Activated T-helper 2 cell treated with anti-CD3 and anti-CD28 coated beads, Interferon-gamma antibody, Interleukin-2, Interleukin-4, amounts not matched to agents 10 μg/mL and 5 μg/mL and 100 μg/mL, durations not matched to agents 14 hours and 24 hours and 36 hours (primary cell): ENCODE measurements around the gene GTF2H2. TPM values are rescaled to one million over a fixed set of nuclear protein-coding genes. Genes with fewer than 3 reads are reported as not detected.
"Not testable (repeated sequence)": the region's sequence is repeated elsewhere in the genome, so short reads cannot be mapped to it uniquely, and the experiment has no call there.

Experiments used
- DNase-seq: peaks from one replicate; pipeline ENCODE4 v3.0.0; 2021; ENCODE audit warnings: low spot score
- H3K27ac Mint-ChIP-seq: one replicate; pipeline ENCODE4 v1.8.0; 2021; ENCODE audit warnings: mixed read lengths
- H3K27me3 Mint-ChIP-seq: one replicate; pipeline ENCODE4 v1.8.0; 2021; ENCODE audit warnings: low read depth, mixed read lengths
- H3K36me3 Mint-ChIP-seq: one replicate; pipeline ENCODE4 v1.8.0; 2021; ENCODE audit warnings: low read depth, mixed read lengths
- H3K4me1 Mint-ChIP-seq: one replicate; pipeline ENCODE4 v1.8.0; 2021; ENCODE audit warnings: low read depth, mixed read lengths
- H3K4me3 Mint-ChIP-seq: one replicate; pipeline ENCODE4 v1.8.0; 2021; ENCODE audit warnings: low read depth, mild to moderate bottlenecking, moderate library complexity, mixed read lengths
- H3K9me3 Mint-ChIP-seq: one replicate; pipeline ENCODE4 v1.8.0; 2021; ENCODE audit warnings: mixed read lengths
- intact Hi-C: fragments of 100-400 bp; cut with micrococcal nuclease; formaldehyde crosslinking; loops from one replicate; pipeline ENCODE4 v1.15.1; 2023
- total RNA-seq: library from RNA; stranded (reverse); gene quantifications from 2 replicates; pipeline ENCODE4 v1.2.3, GENCODE V29; 2022

Gene GTF2H2
- total RNA-seq, 1 donor from 2014 or later: 32.7 TPM

GRCh38 chr5:71044808-71045207 lies 22.7 kb downstream of the GTF2H2 start:
- H3K4me3 Mint-ChIP-seq, intact Hi-C loops, DNase-seq, H3K27me3 Mint-ChIP-seq, H3K4me1 Mint-ChIP-seq, H3K36me3 Mint-ChIP-seq, H3K9me3 Mint-ChIP-seq, H3K27ac Mint-ChIP-seq: not testable (repeated sequence)

GRCh38 chr5:71044128-71044527 lies 23.3 kb downstream of the GTF2H2 start:
- DNase-seq, H3K27me3 Mint-ChIP-seq, H3K4me1 Mint-ChIP-seq, H3K27ac Mint-ChIP-seq, H3K36me3 Mint-ChIP-seq, H3K9me3 Mint-ChIP-seq, intact Hi-C loops, H3K4me3 Mint-ChIP-seq: not testable (repeated sequence)

GRCh38 chr5:71031046-71031776 lies 36.3 kb downstream of the GTF2H2 start:
- H3K27ac Mint-ChIP-seq, H3K36me3 Mint-ChIP-seq, H3K27me3 Mint-ChIP-seq, DNase-seq, H3K4me1 Mint-ChIP-seq, intact Hi-C loops, H3K9me3 Mint-ChIP-seq, H3K4me3 Mint-ChIP-seq: not testable (repeated sequence)

- H3K36me3 Mint-ChIP-seq, intact Hi-C loops, H3K27ac Mint-ChIP-seq, DNase-seq, H3K4me3 Mint-ChIP-seq, H3K4me1 Mint-ChIP-seq, H3K27me3 Mint-ChIP-seq, H3K9me3 Mint-ChIP-seq: not testable (repeated sequence)
Observed at GRCh38 chr5:71025289-71025953, 42.1 kb downstream of the GTF2H2 start, which contains the start of gene NAIP. Gene NAIP (minus strand): TSS chr5:71025339. CDS start chr5:71012915, 12,424 bp downstream.

GRCh38 chr5:71020643-71021042 lies 46.8 kb downstream of the GTF2H2 start:
- DNase-seq, intact Hi-C loops, H3K4me1 Mint-ChIP-seq, H3K27ac Mint-ChIP-seq, H3K36me3 Mint-ChIP-seq, H3K9me3 Mint-ChIP-seq, H3K27me3 Mint-ChIP-seq, H3K4me3 Mint-ChIP-seq: not testable (repeated sequence)

- DNase-seq, H3K4me1 Mint-ChIP-seq, intact Hi-C loops, H3K27me3 Mint-ChIP-seq, H3K27ac Mint-ChIP-seq, H3K4me3 Mint-ChIP-seq, H3K36me3 Mint-ChIP-seq, H3K9me3 Mint-ChIP-seq: not testable (repeated sequence)
Observed at GRCh38 chr5:71018376-71019005, 49.0 kb downstream of the GTF2H2 start.

- Mint-ChIP-seq H3K4me1 (no peaks in the 10 kb centered on the region), H3K27ac (no peak overlapping the region), H3K27me3 (no peaks in the 10 kb centered on the region), H3K9me3 (no peaks in the 10 kb centered on the region), H3K36me3 (no peaks in the 10 kb centered on the region), H3K4me3 (no peak overlapping the region)
- no peak for DNase-seq
- intact Hi-C loops: no loop called here
Observed at GRCh38 chr5:71014176-71014575, 53.3 kb downstream of the GTF2H2 start.

- Mint-ChIP-seq H3K9me3 (no peaks in the 10 kb centered on the region), H3K4me3 (no peak overlapping the region), H3K27me3 (no peaks in the 10 kb centered on the region), H3K36me3 (no peaks in the 10 kb centered on the region), H3K4me1 (no peaks in the 10 kb centered on the region), H3K27ac (no peak overlapping the region)
- DNase-seq: no peak
- intact Hi-C loops: no loop called here
Observed at GRCh38 chr5:71013575-71013974, 53.9 kb downstream of the GTF2H2 start.

GRCh38 chr5:71011194-71011792 lies 56.2 kb downstream of the GTF2H2 start:
- DNase-seq: no peak
- H3K4me1 Mint-ChIP-seq: no peaks in the 10 kb centered on the region
- no peaks in the 10 kb centered on the region for H3K36me3 Mint-ChIP-seq
- no peak overlapping the region for H3K27ac Mint-ChIP-seq
- no peaks in the 10 kb centered on the region for H3K9me3 Mint-ChIP-seq
- no peak overlapping the region for H3K4me3 Mint-ChIP-seq
- no peaks in the 10 kb centered on the region for H3K27me3 Mint-ChIP-seq
- intact Hi-C loops: no loop called here

- intact Hi-C loops, H3K9me3 Mint-ChIP-seq, H3K36me3 Mint-ChIP-seq, H3K4me1 Mint-ChIP-seq, H3K4me3 Mint-ChIP-seq, DNase-seq, H3K27ac Mint-ChIP-seq, H3K27me3 Mint-ChIP-seq: not testable (repeated sequence)
Observed at GRCh38 chr5:71006983-71007382, 60.5 kb downstream of the GTF2H2 start.

Other genes with a start within 250 kb of the GTF2H2 start
- gene SERF1A, start 167.0 kb downstream of the GTF2H2 start, total RNA-seq: 9.1 and 10.5 TPM in 2 replicates
- 45.8 and 57.9 TPM in 2 replicates for gene SMN1, start 142.6 kb downstream of the GTF2H2 start, total RNA-seq
- 7.1 and 7.4 TPM in 2 replicates for gene NAIP, start 42.3 kb downstream of the GTF2H2 start, total RNA-seq